K562 (cell line): ENCODE measurements around the gene PTPRZ1. TPM values are rescaled to one million over a fixed set of nuclear protein-coding genes. Genes with fewer than 3 reads are reported as not detected.

Experiments
- ATAC-seq: fragments of 200-7000 bp; cut with Tn5 transposase; 3 replicates; pipeline ENCODE4 v1.9.1; 2020; ENCODE audit warnings: moderate library complexity
- BruUV-seq: library from RNA; stranded (reverse); fragments of 400-500 nt; replicated peaks from 2 replicates; lab custom pipeline; 2021; lab: Mats Ljungman, UMichigan
- CTCF ChIA-PET: fragments of 300-600 bp; formaldehyde crosslinking; extraction: SDS; loops from one replicate; lab custom pipeline; 2021; ENCODE audit warnings: low intra/inter-chr PET ratio; lab: Yijun Ruan, JAX
- POLR2A ChIA-PET: fragments of 300-600, 350-650 bp; sonication (Branson Sonifier 250); formaldehyde crosslinking; extraction: SDS; loops from one replicate; lab custom pipeline; 2021; ENCODE audit warnings: antibody characterized with exemption, inconsistent platforms; lab: Yijun Ruan, JAX
- DNase-seq, 4 experiments: peaks; one replicate each; pipeline versions ENCODE4 v3.0.0 to v3.0.0-alpha.2; 2011 to 2018; ENCODE audit warnings: low spot score in 3 of 4, mixed read lengths in 3 of 4; ENCODE audit errors: extremely low read depth in 1 of 4
- FAIRE-seq: peaks from 2 replicates; lab custom pipeline; 2011; peaks lifted over from hg19 to GRCh38; lab: Jason Lieb, UNC
- H2AFZ ChIP-seq: 2 replicates; pipeline ENCODE4 v1.6.0; 2011; ENCODE audit warnings: low read depth, low read length, control low read depth, inconsistent platforms
- H3K27ac ChIP-seq: fragments of 200-600 bp; 3 replicates; pipeline ENCODE4 v1.8.0; 2011; ENCODE audit warnings: low read depth, mild to moderate bottlenecking, control low read depth, inconsistent platforms, low read length, moderate library complexity, mixed read lengths; ENCODE audit errors: extremely low read depth
- H3K27me3 ChIP-seq, 2 experiments: fragments of 300-600 bp in 1 of 2; 2 replicates in 1 of 2; 3 replicates in 1 of 2; pipeline versions ENCODE4 v1.6.0 to v1.8.0; 2011; ENCODE audit warnings: inconsistent platforms in 2 of 2, low read length in 2 of 2, mild to moderate bottlenecking in 1 of 2, mixed read lengths in 1 of 2, moderate library complexity in 1 of 2; ENCODE audit not compliant: control insufficient read depth in 2 of 2, insufficient read depth in 2 of 2
- H3K36me3 ChIP-seq: fragments of 300-600 bp; 3 replicates; pipeline ENCODE4 v1.8.0; 2011; ENCODE audit warnings: mild to moderate bottlenecking, low read length, inconsistent platforms; ENCODE audit not compliant: control insufficient read depth, insufficient read depth
- H3K4me1 ChIP-seq, 2 experiments: fragments of 200-600 bp in 1 of 2; replicated peaks in 1 of 2; 2 replicates in 1 of 2; 3 replicates in 1 of 2; pipeline versions ENCODE4 v1.5.1 to v1.8.0; 2011; ENCODE audit warnings: inconsistent platforms in 2 of 2, low read length in 2 of 2, mild to moderate bottlenecking in 1 of 2, mixed read lengths in 1 of 2, moderate library complexity in 1 of 2; ENCODE audit not compliant: control insufficient read depth in 2 of 2, insufficient read depth in 2 of 2
- H3K4me2 ChIP-seq: 2 replicates; pipeline ENCODE4 v1.6.1; 2011; ENCODE audit warnings: low read length, control low read depth, inconsistent platforms, mixed read lengths; ENCODE audit not compliant: insufficient read depth
- H3K4me3 ChIP-seq: fragments of 200-600 bp; sonication (generic), shearing (Covaris generic); 2 replicates; pipeline ENCODE4 v1.5.1; 2016; ENCODE audit warnings: control low read depth, inconsistent platforms
- H3K79me2 ChIP-seq: fragments of 200-600 bp; 3 replicates; pipeline ENCODE4 v1.8.0; 2011; ENCODE audit warnings: low read length, inconsistent platforms; ENCODE audit not compliant: control insufficient read depth, insufficient read depth
- H3K9ac ChIP-seq, 2 experiments: 2 replicates each; pipeline versions ENCODE4 v1.6.0 to v1.6.1; 2011; ENCODE audit warnings: low read depth in 2 of 2, low read length in 2 of 2, control low read depth in 1 of 2, inconsistent platforms in 1 of 2, mild to moderate bottlenecking in 1 of 2, mixed read lengths in 1 of 2; ENCODE audit not compliant: insufficient read depth in 1 of 2
- H3K9me1 ChIP-seq: one replicate; pipeline ENCODE4 v1.6.0; 2011; ENCODE audit warnings: inconsistent platforms, mild to moderate bottlenecking, low read length, moderate library complexity; ENCODE audit not compliant: control insufficient read depth, insufficient read depth
- H3K9me3 ChIP-seq: replicated peaks from 2 replicates; pipeline ENCODE4 v1.5.1; 2011; ENCODE audit warnings: low read depth, low read length, inconsistent platforms; ENCODE audit not compliant: control insufficient read depth, insufficient read depth
- H4K20me1 ChIP-seq: replicated peaks from 2 replicates; pipeline ENCODE4 v1.6.1; 2011; ENCODE audit warnings: low read length, inconsistent platforms, mixed read lengths; ENCODE audit not compliant: control insufficient read depth, insufficient read depth
- ASH1L ChIP-seq: fragments of 450-650 bp; IDR thresholded peaks from 2 replicates; pipeline ENCODE4 v1.6.1; 2018; ENCODE audit warnings: borderline replicate concordance, mild to moderate bottlenecking, low read depth; ENCODE audit not compliant: partially characterized antibody
- CREM ChIP-seq: IDR thresholded peaks from 2 replicates; pipeline ENCODE4 v1.6.1; 2014; ENCODE audit warnings: antibody characterized with exemption, low read depth
- MBD1 ChIP-seq: fragments of 250-450 bp; sonication (Bioruptor Pico); IDR thresholded peaks from 2 replicates; pipeline ENCODE4 v1.8.0; 2022; ENCODE audit warnings: inconsistent platforms
- NFE2L1 ChIP-seq: fragments of 450-650 bp; IDR thresholded peaks from 2 replicates; pipeline ENCODE4 v1.6.1; 2016; ENCODE audit warnings: missing genetic modification characterization, low read depth, mild to moderate bottlenecking, missing compliant biosample characterization, moderate library complexity, borderline replicate concordance
- PYGO2 ChIP-seq: fragments of 450-650 bp; IDR thresholded peaks from 2 replicates; pipeline ENCODE4 v1.6.1; 2016; ENCODE audit warnings: mild to moderate bottlenecking, missing genetic modification characterization, moderate library complexity, missing compliant biosample characterization
- SRSF7 ChIP-seq: fragments of 200-400 bp; formaldehyde crosslinking; optimal IDR thresholded peaks from 2 replicates; pipeline ENCODE3; 2017; ENCODE audit warnings: mild to moderate bottlenecking, low read depth, low read length
- SRSF9 ChIP-seq: fragments of 200-400 bp; formaldehyde crosslinking; IDR thresholded peaks from 2 replicates; pipeline ENCODE4 v1.6.1; 2017; ENCODE audit warnings: low read depth, low read length, borderline replicate concordance
- TEAD2 ChIP-seq: fragments of 450-650 bp; IDR thresholded peaks from 2 replicates; pipeline ENCODE4 v1.6.1; 2016; ENCODE audit warnings: missing genetic modification characterization, control low read depth, missing compliant biosample characterization
- TEAD4 ChIP-seq, 2 experiments: sonication (generic) in 1 of 2; formaldehyde crosslinking in 1 of 2; IDR thresholded peaks; 2 replicates each; pipeline versions ENCODE4 v1.6.1 to v1.8.0; 2012 to 2022; ENCODE audit warnings: borderline replicate concordance in 1 of 2, inconsistent platforms in 1 of 2, low read length in 1 of 2, mild to moderate bottlenecking in 1 of 2, missing genetic modification reagents in 1 of 2
- ZNF197 ChIP-seq: fragments of 200-800 bp; sonication (Bioruptor generic); IDR thresholded peaks from 2 replicates; pipeline ENCODE4 v1.6.1; 2016; ENCODE audit warnings: low read depth, missing genetic modification characterization, missing compliant biosample characterization
- ZNF316 ChIP-seq: fragments of 450-650 bp; IDR thresholded peaks from 2 replicates; pipeline ENCODE4 v1.6.1; 2016
- WGBS: fragments of 100-300 bp; shearing (Covaris generic); methylation state at CpG from one replicate; pipeline ENCODE4 v1.1.6; 2016; ENCODE audit warnings: low coverage, mixed read lengths; ENCODE audit not compliant: insufficient coverage; ENCODE audit errors: missing lambda C conversion rate; 5-methylcytosine and 5-hydroxymethylcytosine counted together
- in situ Hi-C: fragments of 300-500 bp; cut with MboI; formaldehyde crosslinking; loops from 4 replicates; pipeline ENCODE4 v1.15.0; 2018; ENCODE audit warnings: inconsistent platforms, mixed read lengths
- intact Hi-C: fragments of 100-400 bp; cut with micrococcal nuclease; formaldehyde crosslinking; loops from 2 replicates; pipeline ENCODE4 v1.14.2; 2022
- polyA plus RNA-seq, 8 experiments: library from polyadenylated mRNA; depleted of rRNA in 4 of 8; stranded (reverse) in 5 of 8; unstranded in 3 of 8; fragments of >200 nt; fragmentation: Nextera tagmentation in 2 of 8; fragmentation: Illumina TruSeq in 1 of 8; extraction: Ambion mirVana in 2 of 8; extraction: Trizol in 1 of 8; gene quantifications; 2 replicates each; pipeline versions ENCODE4 v1.2.1 to v1.2.3, GENCODE V29; 2011 to 2014; ENCODE audit warnings: inconsistent platforms in 1 of 8, missing spikeins in 1 of 8
- total RNA-seq, 7 experiments: library from RNA; depleted of rRNA in 6 of 7; stranded (reverse); fragments of >200 nt in 6 of 7; fragmentation: Illumina TruSeq in 2 of 7; extraction: Trizol in 2 of 7; gene quantifications; 2 replicates each; pipeline versions ENCODE4 v1.2.1 to v1.2.3, GENCODE V29; 2011 to 2021; ENCODE audit warnings: low replicate concordance in 1 of 7
- TF ChIP-seq, protein P1 (sequence below): sonication (generic); IDR thresholded peaks from 2 replicates; pipeline ENCODE4 v1.6.1; 2016
- TF ChIP-seq, protein P2 (sequence below): fragments of 250-450 bp; sonication (Bioruptor Pico); IDR thresholded peaks from 2 replicates; pipeline ENCODE4 v1.5.0; 2020; ENCODE audit warnings: mild to moderate bottlenecking, borderline replicate concordance
- TF ChIP-seq, protein P3 (sequence below): fragments of 450-650 bp; IDR thresholded peaks from 2 replicates; pipeline ENCODE4 v1.6.1; 2016; ENCODE audit warnings: mild to moderate bottlenecking

PTPRZ1 gene
- total and polyA plus RNA-seq, 9 of the 15 experiments (the other 6 are each of a cell fraction or from before 2014, with no cell fraction given), result 0.04 TPM; not detected in 7

GRCh38 chr7:121831351-121831750 is 41.6 kb upstream of the PTPRZ1 start (continued):
- TF ChIP-seq CREM (no peak), PYGO2 (no peak), TEAD2 (no peak), NFE2L1 (tag) (no peak)
- TF ChIP-seq, protein P1, sequence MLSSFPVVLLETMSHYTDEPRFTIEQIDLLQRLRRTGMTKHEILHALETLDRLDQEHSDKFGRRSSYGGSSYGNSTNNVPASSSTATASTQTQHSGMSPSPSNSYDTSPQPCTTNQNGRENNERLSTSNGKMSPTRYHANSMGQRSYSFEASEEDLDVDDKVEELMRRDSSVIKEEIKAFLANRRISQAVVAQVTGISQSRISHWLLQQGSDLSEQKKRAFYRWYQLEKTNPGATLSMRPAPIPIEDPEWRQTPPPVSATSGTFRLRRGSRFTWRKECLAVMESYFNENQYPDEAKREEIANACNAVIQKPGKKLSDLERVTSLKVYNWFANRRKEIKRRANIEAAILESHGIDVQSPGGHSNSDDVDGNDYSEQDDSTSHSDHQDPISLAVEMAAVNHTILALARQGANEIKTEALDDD, result no peak

- 0% methylated on average over 5 of the region's 5 CpGs for WGBS
- no peaks in the 10 kb centered on the region for H3K9me3 ChIP-seq
- H4K20me1 ChIP-seq, result no peaks in the 10 kb centered on the region
- H3K4me1 ChIP-seq, result no peaks in the 10 kb centered on the region
- no peaks in the 10 kb centered on the region for H3K9me1 ChIP-seq
- ChIA-PET CTCF (no interaction called here), POLR2A (no interaction called here)
- DNase-seq, result no peak
- in situ Hi-C loops, result no loop called here
- no peak overlapping the region for H3K4me3 ChIP-seq
- BruUV-seq, result no TSS peak
- ATAC-seq, result no peak
- H3K9ac ChIP-seq, result no peak overlapping the region
- TF ChIP-seq TEAD4 (IDR thresholded peaks at IDR 0.05; ENCODE audit: low read length), result no peak
- TF ChIP-seq TEAD4 (CRISPR knock-in tag; IDR thresholded peaks at IDR 0.05; ENCODE audit: borderline replicate concordance), result no peak
- no peak for TF ChIP-seq ZNF197 (CRISPR knock-in tag)
- no peak for TF ChIP-seq SRSF9
- TF ChIP-seq SRSF7, result no peak
- no peak for TF ChIP-seq MBD1 (CRISPR knock-in tag)
- TF ChIP-seq, protein P2, sequence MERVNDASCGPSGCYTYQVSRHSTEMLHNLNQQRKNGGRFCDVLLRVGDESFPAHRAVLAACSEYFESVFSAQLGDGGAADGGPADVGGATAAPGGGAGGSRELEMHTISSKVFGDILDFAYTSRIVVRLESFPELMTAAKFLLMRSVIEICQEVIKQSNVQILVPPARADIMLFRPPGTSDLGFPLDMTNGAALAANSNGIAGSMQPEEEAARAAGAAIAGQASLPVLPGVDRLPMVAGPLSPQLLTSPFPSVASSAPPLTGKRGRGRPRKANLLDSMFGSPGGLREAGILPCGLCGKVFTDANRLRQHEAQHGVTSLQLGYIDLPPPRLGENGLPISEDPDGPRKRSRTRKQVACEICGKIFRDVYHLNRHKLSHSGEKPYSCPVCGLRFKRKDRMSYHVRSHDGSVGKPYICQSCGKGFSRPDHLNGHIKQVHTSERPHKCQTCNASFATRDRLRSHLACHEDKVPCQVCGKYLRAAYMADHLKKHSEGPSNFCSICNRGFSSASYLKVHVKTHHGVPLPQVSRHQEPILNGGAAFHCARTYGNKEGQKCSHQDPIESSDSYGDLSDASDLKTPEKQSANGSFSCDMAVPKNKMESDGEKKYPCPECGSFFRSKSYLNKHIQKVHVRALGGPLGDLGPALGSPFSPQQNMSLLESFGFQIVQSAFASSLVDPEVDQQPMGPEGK (CRISPR knock-in tag), result no peak
- no peak for TF ChIP-seq ASH1L
- TF ChIP-seq, protein P3, sequence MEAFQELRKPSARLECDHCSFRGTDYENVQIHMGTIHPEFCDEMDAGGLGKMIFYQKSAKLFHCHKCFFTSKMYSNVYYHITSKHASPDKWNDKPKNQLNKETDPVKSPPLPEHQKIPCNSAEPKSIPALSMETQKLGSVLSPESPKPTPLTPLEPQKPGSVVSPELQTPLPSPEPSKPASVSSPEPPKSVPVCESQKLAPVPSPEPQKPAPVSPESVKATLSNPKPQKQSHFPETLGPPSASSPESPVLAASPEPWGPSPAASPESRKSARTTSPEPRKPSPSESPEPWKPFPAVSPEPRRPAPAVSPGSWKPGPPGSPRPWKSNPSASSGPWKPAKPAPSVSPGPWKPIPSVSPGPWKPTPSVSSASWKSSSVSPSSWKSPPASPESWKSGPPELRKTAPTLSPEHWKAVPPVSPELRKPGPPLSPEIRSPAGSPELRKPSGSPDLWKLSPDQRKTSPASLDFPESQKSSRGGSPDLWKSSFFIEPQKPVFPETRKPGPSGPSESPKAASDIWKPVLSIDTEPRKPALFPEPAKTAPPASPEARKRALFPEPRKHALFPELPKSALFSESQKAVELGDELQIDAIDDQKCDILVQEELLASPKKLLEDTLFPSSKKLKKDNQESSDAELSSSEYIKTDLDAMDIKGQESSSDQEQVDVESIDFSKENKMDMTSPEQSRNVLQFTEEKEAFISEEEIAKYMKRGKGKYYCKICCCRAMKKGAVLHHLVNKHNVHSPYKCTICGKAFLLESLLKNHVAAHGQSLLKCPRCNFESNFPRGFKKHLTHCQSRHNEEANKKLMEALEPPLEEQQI, result no peak
- no peak for TF ChIP-seq ZNF316
- TF ChIP-seq, all 486 proteins: peak for 0
- FAIRE-seq, result no peak
- no peaks in the 10 kb centered on the region for H3K79me2 ChIP-seq
- H3K27me3 ChIP-seq, result no peaks in the 10 kb centered on the region
- no peak overlapping the region for H2AFZ ChIP-seq
- H3K4me2 ChIP-seq, result no peak overlapping the region
- intact Hi-C loops, result no loop called here
- H3K27ac ChIP-seq, result no peak overlapping the region
- H3K36me3 ChIP-seq, result no peaks in the 10 kb centered on the region
Observed at GRCh38 chr7:121831801-121832200, 41.2 kb upstream of the PTPRZ1 start.
